SIG-M5 treated with dmso at 0.1 percent for 504 hours (cell line): ENCODE measurements around the gene ZBTB14.

Source experiments
- DNase-seq: peaks from one replicate; lab custom pipeline; 2025; ENCODE audit not compliant: unreplicated experiment; lab: John Stamatoyannopoulos, UW

Gene ZBTB14

GRCh38 chr18:5295231-5295920 is at the start of gene ZBTB14:
TSS of gene ZBTB14 (minus strand) at chr18:5295726. CDS start at chr18:5293246, 2,480 bp downstream.
- peak; percentile 61 for DNase-seq

GRCh38 chr18:5339202-5339834 is 43.8 kb upstream of the ZBTB14 start:
- no peak for DNase-seq

- no peak for DNase-seq
Measured at GRCh38 chr18:5334456-5335075, 39.0 kb upstream of the ZBTB14 start.

GRCh38 chr18:5318061-5318700 is 22.7 kb upstream of the ZBTB14 start:
- no peak for DNase-seq

GRCh38 chr18:5317186-5317585 is 21.7 kb upstream of the ZBTB14 start:
- peak; percentile 78 for DNase-seq

- DNase-seq, result no peak
Measured at GRCh38 chr18:5315838-5316237, 20.3 kb upstream of the ZBTB14 start.

- DNase-seq, result no peak
Measured at GRCh38 chr18:5311301-5311989, 15.9 kb upstream of the ZBTB14 start.

- DNase-seq, result peak; percentile 87
Measured at GRCh38 chr18:5309888-5310470, 14.5 kb upstream of the ZBTB14 start.

GRCh38 chr18:5305835-5306234 is 10.3 kb upstream of the ZBTB14 start:
- no peak for DNase-seq

- DNase-seq, result no peak
Measured at GRCh38 chr18:5304232-5304631, 8.7 kb upstream of the ZBTB14 start.

GRCh38 chr18:5303636-5304035 is 8.1 kb upstream of the ZBTB14 start:
- DNase-seq, result no peak

- DNase-seq, result no peak
Measured at GRCh38 chr18:5302606-5303005, 7.1 kb upstream of the ZBTB14 start.

- DNase-seq, result no peak
Measured at GRCh38 chr18:5300476-5301010, 5.0 kb upstream of the ZBTB14 start.

- no peak for DNase-seq
Measured at GRCh38 chr18:5298156-5298852, 2.8 kb upstream of the ZBTB14 start.

GRCh38 chr18:5297597-5297996 is 2.1 kb upstream of the ZBTB14 start:
- no peak for DNase-seq

GRCh38 chr18:5296706-5297320 is 1.3 kb upstream of the ZBTB14 start:
- peak; percentile 53 for DNase-seq

- DNase-seq, result peak; percentile 88
Measured at GRCh38 chr18:5295981-5296705, 617 bp upstream of the ZBTB14 start.

GRCh38 chr18:5294457-5295230 is 882 bp downstream of the ZBTB14 start:
- peak; percentile 63 for DNase-seq
